DND-41 (cell line): ENCODE results near the gene TM7SF3.

Experiments
- EZH2 ChIP-seq: IDR thresholded peaks from 3 replicates; pipeline ENCODE4 v1.6.1; 2012; ENCODE audit warnings: borderline replicate concordance, low read depth, mild to moderate bottlenecking, moderate library complexity, low read length, inconsistent platforms; ENCODE audit not compliant: severe bottlenecking
- TF ChIP-seq, protein P1 (sequence below): IDR thresholded peaks from 2 replicates; pipeline ENCODE4 v1.5.1; 2012; ENCODE audit warnings: borderline replicate concordance, low read length, moderate library complexity, mild to moderate bottlenecking; ENCODE audit not compliant: poor library complexity, severe bottlenecking; ENCODE audit errors: extremely low read depth

DNA sequence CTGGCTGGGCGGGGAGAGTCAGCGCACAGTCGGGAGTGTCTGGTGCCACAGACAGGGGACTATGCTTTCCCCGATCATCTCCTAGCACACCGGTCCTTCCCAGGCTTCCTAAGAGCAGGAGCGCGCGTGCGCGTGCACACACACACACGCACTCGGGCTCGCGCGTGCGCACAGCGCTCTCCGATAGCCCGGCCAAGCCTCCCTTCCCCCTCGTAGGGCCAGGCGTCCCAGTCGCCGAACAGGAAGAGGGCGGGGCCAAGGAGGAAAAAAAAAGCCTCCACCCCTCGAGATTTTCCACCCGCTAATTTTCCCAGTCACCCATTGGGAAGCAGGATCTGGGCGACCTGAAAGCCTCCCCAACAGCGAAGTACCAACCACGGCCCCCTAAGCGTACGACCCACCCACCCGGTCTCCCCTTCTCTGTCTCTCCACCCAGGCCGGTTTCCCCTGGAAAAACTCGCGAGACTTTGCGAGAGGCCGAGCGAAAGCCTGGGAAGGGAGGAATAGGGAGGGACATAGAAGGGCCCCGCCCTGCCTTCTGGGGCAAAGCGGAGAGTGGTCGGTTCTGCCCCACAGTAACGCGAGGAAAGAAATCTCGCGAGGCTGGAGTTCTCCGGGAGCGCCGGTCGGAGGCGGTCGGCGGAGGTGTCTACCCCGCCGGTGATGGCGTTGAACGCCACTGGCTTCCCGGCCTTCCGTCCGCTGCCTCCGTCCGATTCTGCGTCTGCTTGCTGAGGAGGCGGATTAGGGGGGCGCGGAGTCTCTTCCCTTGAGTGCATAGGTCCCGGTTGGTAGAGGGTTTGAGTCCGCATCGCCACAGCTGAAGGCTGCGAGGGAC, 76.1 kb downstream of the TM7SF3 start, which contains the start of the genes FGFR1OP2 and INTS13:
- TF ChIP-seq, protein P1, sequence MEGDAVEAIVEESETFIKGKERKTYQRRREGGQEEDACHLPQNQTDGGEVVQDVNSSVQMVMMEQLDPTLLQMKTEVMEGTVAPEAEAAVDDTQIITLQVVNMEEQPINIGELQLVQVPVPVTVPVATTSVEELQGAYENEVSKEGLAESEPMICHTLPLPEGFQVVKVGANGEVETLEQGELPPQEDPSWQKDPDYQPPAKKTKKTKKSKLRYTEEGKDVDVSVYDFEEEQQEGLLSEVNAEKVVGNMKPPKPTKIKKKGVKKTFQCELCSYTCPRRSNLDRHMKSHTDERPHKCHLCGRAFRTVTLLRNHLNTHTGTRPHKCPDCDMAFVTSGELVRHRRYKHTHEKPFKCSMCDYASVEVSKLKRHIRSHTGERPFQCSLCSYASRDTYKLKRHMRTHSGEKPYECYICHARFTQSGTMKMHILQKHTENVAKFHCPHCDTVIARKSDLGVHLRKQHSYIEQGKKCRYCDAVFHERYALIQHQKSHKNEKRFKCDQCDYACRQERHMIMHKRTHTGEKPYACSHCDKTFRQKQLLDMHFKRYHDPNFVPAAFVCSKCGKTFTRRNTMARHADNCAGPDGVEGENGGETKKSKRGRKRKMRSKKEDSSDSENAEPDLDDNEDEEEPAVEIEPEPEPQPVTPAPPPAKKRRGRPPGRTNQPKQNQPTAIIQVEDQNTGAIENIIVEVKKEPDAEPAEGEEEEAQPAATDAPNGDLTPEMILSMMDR, result no peak
- no peak for TF ChIP-seq EZH2
